SU-DHL-6 (cell line): ENCODE results near the gene MC1R.

Experiments
- CTCF ChIP-seq: fragments of 200-600 bp; sonication (generic); IDR thresholded peaks from one replicate; pipeline ENCODE4 v1.5.1; 2017; ENCODE audit warnings: antibody characterized with exemption, mild to moderate bottlenecking, low read length, moderate library complexity; ENCODE audit not compliant: insufficient read depth, poor library complexity, severe bottlenecking
- EZH2phosphoT487 ChIP-seq: fragments of 200-600 bp; sonication (generic), shearing (Covaris generic); conservative IDR thresholded peaks from 2 replicates; pipeline ENCODE4 v1.6.1; 2018; ENCODE audit warnings: mild to moderate bottlenecking, antibody characterized with exemption, low read length, moderate library complexity, mixed read lengths

DNA sequence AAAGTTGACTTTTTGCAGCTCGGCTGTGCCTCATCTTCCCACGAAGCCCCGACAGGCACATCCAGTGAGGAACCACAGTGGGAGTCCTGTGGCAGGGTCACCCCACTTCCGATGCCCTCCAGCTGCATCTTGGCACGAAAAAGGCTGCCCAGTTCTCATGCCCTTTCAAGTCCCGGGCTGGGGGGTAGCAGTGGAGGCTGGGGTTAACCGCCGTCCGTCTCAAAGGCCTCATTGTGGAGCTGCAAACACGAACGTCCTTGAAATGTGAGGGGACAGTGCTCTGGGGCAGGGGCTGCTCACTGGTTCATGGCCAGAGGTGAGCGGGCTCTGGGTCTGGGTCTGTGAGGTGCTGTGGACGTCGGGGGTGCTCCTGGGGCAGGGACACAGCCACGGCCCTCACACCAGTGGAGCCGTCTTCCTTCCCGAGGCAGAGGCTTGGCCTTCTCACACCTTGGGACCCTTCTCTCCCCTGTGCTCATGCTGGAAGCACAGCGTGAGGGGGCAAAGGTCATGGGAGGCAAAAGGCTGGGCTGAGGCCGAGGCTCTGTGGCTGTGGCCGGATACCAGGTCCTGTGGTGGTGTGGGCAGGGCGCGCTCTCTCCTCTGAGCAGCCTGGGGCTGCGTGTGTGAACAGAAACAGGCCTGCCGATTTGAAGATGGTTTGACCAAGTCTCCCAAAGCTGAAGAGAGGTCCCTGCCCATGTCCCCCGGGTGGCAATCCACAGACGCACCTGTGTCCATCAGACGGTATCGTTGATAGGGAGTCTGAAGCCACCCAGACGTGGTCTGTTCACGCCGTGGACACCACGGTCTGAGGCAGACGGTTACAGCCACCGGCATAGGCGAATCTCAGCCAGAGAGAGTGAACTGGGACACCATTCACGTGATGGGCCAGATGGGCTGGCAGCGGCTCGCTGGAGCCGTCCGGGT lies 3.1 kb upstream of the MC1R start:
- no peak for TF ChIP-seq CTCF
- no peak for TF ChIP-seq EZH2phosphoT487
